PC-9 (cell line): Measurements from ENCODE around the gene FARP1.

Experiments used
- CTCF ChIP-seq: fragments of 200-600 bp; sonication (generic); conservative IDR thresholded peaks from 2 replicates; pipeline ENCODE4 v1.6.1; 2017; ENCODE audit warnings: mixed run types, antibody characterized with exemption, mild to moderate bottlenecking, moderate library complexity
- EZH2 ChIP-seq: fragments of 200-600 bp; sonication (generic); IDR thresholded peaks from 2 replicates; pipeline ENCODE4 v1.8.0; 2017; ENCODE audit warnings: antibody characterized with exemption, low read depth

GRCh38 chr13:98344392-98344791 lies 201.5 kb downstream of the FARP1 start:
- TF ChIP-seq EZH2 (no peak), CTCF (no peak)
